OCI-LY1 (cell line): ENCODE data around the gene VAV3.

Experiments used
- CTCF ChIP-seq: fragments of 200-600 bp; sonication (generic), shearing (Covaris generic); IDR thresholded peaks from 2 replicates; pipeline ENCODE4 v1.5.1; 2017; ENCODE audit warnings: mild to moderate bottlenecking, antibody characterized with exemption, low read length, moderate library complexity, mixed read lengths
- EZH2 ChIP-seq: fragments of 200-600 bp; sonication (generic), shearing (Covaris generic); IDR thresholded peaks from 2 replicates; pipeline ENCODE4 v1.8.0; 2017; ENCODE audit warnings: borderline replicate concordance, mixed run types, mild to moderate bottlenecking, antibody characterized with exemption, low read length, moderate library complexity, mixed read lengths

GRCh38 chr1:107976431-107976830 lies 11.5 kb upstream of the VAV3 start:
- no peak for TF ChIP-seq CTCF
- no peak for TF ChIP-seq EZH2
